Measurements from ENCODE around the gene CAMP.

GRCh38 chr3:48180531-48181253 is 42.6 kb upstream of the CAMP start:
- TF ChIP-seq FOXM1 (IDR thresholded peaks at IDR 0.05; ENCODE audit: low read depth) (no peak), YY1 (IDR thresholded peaks at IDR 0.05; ENCODE audit: low read depth) (no peak), GATA2 (CRISPR knock-in tag; IDR thresholded peaks at IDR 0.05) (no peak), FOXJ3 (CRISPR knock-in tag; IDR thresholded peaks at IDR 0.05) (no peak), TAF1 (IDR thresholded peaks at IDR 0.05; ENCODE audit: borderline replicate concordance, low read depth, low read length) (no peak), ELF1 (IDR thresholded peaks at IDR 0.05) (no peak), POLR2AphosphoS5 (IDR thresholded peaks at IDR 0.05; ENCODE audit: low read depth, low read length) (no peak), RAD21 (IDR thresholded peaks at IDR 0.05; ENCODE audit: low read length) (no peak), EP300 (IDR thresholded peaks at IDR 0.05; ENCODE audit: borderline replicate concordance in 1 of 2, low read depth in 1 of 2, low read length in 1 of 2) (no peak)
- TF ChIP-seq, protein P1, sequence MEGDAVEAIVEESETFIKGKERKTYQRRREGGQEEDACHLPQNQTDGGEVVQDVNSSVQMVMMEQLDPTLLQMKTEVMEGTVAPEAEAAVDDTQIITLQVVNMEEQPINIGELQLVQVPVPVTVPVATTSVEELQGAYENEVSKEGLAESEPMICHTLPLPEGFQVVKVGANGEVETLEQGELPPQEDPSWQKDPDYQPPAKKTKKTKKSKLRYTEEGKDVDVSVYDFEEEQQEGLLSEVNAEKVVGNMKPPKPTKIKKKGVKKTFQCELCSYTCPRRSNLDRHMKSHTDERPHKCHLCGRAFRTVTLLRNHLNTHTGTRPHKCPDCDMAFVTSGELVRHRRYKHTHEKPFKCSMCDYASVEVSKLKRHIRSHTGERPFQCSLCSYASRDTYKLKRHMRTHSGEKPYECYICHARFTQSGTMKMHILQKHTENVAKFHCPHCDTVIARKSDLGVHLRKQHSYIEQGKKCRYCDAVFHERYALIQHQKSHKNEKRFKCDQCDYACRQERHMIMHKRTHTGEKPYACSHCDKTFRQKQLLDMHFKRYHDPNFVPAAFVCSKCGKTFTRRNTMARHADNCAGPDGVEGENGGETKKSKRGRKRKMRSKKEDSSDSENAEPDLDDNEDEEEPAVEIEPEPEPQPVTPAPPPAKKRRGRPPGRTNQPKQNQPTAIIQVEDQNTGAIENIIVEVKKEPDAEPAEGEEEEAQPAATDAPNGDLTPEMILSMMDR (IDR thresholded peaks at IDR 0.05): no peak
- TF ChIP-seq, protein P2, sequence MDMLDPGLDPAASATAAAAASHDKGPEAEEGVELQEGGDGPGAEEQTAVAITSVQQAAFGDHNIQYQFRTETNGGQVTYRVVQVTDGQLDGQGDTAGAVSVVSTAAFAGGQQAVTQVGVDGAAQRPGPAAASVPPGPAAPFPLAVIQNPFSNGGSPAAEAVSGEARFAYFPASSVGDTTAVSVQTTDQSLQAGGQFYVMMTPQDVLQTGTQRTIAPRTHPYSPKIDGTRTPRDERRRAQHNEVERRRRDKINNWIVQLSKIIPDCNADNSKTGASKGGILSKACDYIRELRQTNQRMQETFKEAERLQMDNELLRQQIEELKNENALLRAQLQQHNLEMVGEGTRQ (IDR thresholded peaks at IDR 0.05; ENCODE audit: borderline replicate concordance, low read depth, low read length): no peak

Data from SK-N-SH (cell line).